GM23338 (cell line): Measurements from ENCODE around the gene APIP. TPM values are rescaled to one million over a fixed set of nuclear protein-coding genes. Genes with fewer than 3 reads are reported as not detected.
A peak's percentile ranks its signal among the peaks of the same experiment; 100 is the strongest.

Experiments
- ATAC-seq: fragments of 200-7000 bp; cut with Tn5 transposase; 3 replicates; pipeline ENCODE4 v1.9.1; 2020
- DNase-seq: peaks from one replicate; pipeline ENCODE4 v3.0.0-alpha.2; 2015; ENCODE audit warnings: low spot score
- H2AFZ ChIP-seq: fragments of 200-600 bp; sonication (generic); 2 replicates; pipeline ENCODE4 v1.8.0; 2016; ENCODE audit warnings: antibody characterized with exemption, mild to moderate bottlenecking, moderate library complexity
- H3F3A ChIP-seq: fragments of 200-600 bp; sonication (generic); replicated peaks from 2 replicates; pipeline ENCODE4 v1.8.0; 2017; ENCODE audit warnings: antibody characterized with exemption, mixed run types, low read depth
- H3K27ac ChIP-seq: fragments of 200-600 bp; sonication (generic); 2 replicates; pipeline ENCODE4 v1.6.1; 2016; ENCODE audit warnings: low read depth
- H3K27me3 ChIP-seq: fragments of 200-600 bp; sonication (generic); 2 replicates; pipeline ENCODE4 v1.8.0; 2016; ENCODE audit warnings: mild to moderate bottlenecking, mixed run types, moderate library complexity; ENCODE audit not compliant: insufficient read depth
- H3K36me3 ChIP-seq: fragments of 200-600 bp; sonication (generic); 2 replicates; pipeline ENCODE4 v1.8.0; 2016; ENCODE audit warnings: mild to moderate bottlenecking; ENCODE audit not compliant: insufficient read depth
- H3K4me1 ChIP-seq: fragments of 200-600 bp; sonication (generic); 2 replicates; pipeline ENCODE4 v1.8.0; 2016; ENCODE audit warnings: mild to moderate bottlenecking, moderate library complexity; ENCODE audit not compliant: insufficient read depth
- H3K4me2 ChIP-seq: fragments of 200-600 bp; sonication (generic); 2 replicates; pipeline ENCODE4 v1.7.1; 2017; ENCODE audit warnings: mixed run types
- H3K4me3 ChIP-seq: fragments of 200-600 bp; sonication (generic); 2 replicates; pipeline ENCODE4 v1.6.1; 2016; ENCODE audit warnings: mixed run types
- H3K79me2 ChIP-seq: fragments of 200-600 bp; sonication (generic); replicated peaks from 2 replicates; pipeline ENCODE4 v1.8.0; 2017; ENCODE audit warnings: mild to moderate bottlenecking; ENCODE audit not compliant: insufficient read depth
- H3K9me2 ChIP-seq: fragments of 200-600 bp; sonication (generic); 2 replicates; pipeline ENCODE4 v1.8.0; 2017; ENCODE audit not compliant: insufficient read depth
- H4K20me1 ChIP-seq: fragments of 200-600 bp; sonication (generic); replicated peaks from 2 replicates; pipeline ENCODE4 v1.8.0; 2017; ENCODE audit warnings: mild to moderate bottlenecking; ENCODE audit not compliant: insufficient read depth
- H3K27ac Mint-ChIP-seq: 2 replicates; pipeline ENCODE4 v1.8.0; 2020; ENCODE audit warnings: inconsistent platforms, mild to moderate bottlenecking, moderate library complexity, mixed read lengths
- H3K27me3 Mint-ChIP-seq: 3 replicates; pipeline ENCODE4 v1.8.0; 2022; ENCODE audit warnings: low read depth, mild to moderate bottlenecking, moderate library complexity, mixed read lengths, inconsistent platforms; ENCODE audit not compliant: insufficient read depth, poor library complexity
- H3K36me3 Mint-ChIP-seq: 3 replicates; pipeline ENCODE4 v1.8.0; 2021; ENCODE audit warnings: low read depth, mild to moderate bottlenecking, inconsistent platforms, moderate library complexity, mixed read lengths
- H3K4me1 Mint-ChIP-seq: 3 replicates; pipeline ENCODE4 v1.8.0; 2020; ENCODE audit warnings: mild to moderate bottlenecking, inconsistent platforms, mixed read lengths
- H3K4me3 Mint-ChIP-seq: 3 replicates; pipeline ENCODE4 v1.8.0; 2021; ENCODE audit warnings: moderate library complexity, mild to moderate bottlenecking, inconsistent platforms, mixed read lengths
- H3K9me3 Mint-ChIP-seq: 3 replicates; pipeline ENCODE4 v1.8.0; 2020; ENCODE audit warnings: moderate library complexity, mild to moderate bottlenecking, inconsistent platforms, mixed read lengths
- CREB1 ChIP-seq: fragments of 250-450 bp; sonication (Bioruptor Pico); IDR thresholded peaks from 2 replicates; pipeline ENCODE4 v1.5.0; 2020; ENCODE audit warnings: low read depth, mild to moderate bottlenecking, moderate library complexity
- EZH2 ChIP-seq: fragments of 200-600 bp; sonication (generic); IDR thresholded peaks from one replicate; pipeline ENCODE4 v1.8.0; 2017; ENCODE audit warnings: antibody characterized with exemption, mild to moderate bottlenecking, low read depth; ENCODE audit not compliant: unreplicated experiment
- EZH2phosphoT487 ChIP-seq: fragments of 200-600 bp; sonication (generic); IDR thresholded peaks from one replicate; pipeline ENCODE4 v1.8.1; 2018; ENCODE audit warnings: antibody characterized with exemption; ENCODE audit not compliant: unreplicated experiment
- JUNB ChIP-seq: IDR thresholded peaks from one replicate; pipeline ENCODE4 v1.6.1; 2016; ENCODE audit warnings: antibody characterized with exemption; ENCODE audit not compliant: unreplicated experiment
- NANOG ChIP-seq: IDR thresholded peaks from 2 replicates; pipeline ENCODE4 v1.6.1; 2016; ENCODE audit warnings: antibody characterized with exemption, borderline replicate concordance
- POLR2AphosphoS5 ChIP-seq: IDR thresholded peaks from 2 replicates; pipeline ENCODE4 v1.6.1; 2016; ENCODE audit warnings: antibody characterized with exemption, low read depth
- STAT1 ChIP-seq: IDR thresholded peaks from one replicate; pipeline ENCODE4 v1.6.1; 2016; ENCODE audit warnings: antibody characterized with exemption; ENCODE audit not compliant: unreplicated experiment
- ZNF114 ChIP-seq: fragments of 250-450 bp; sonication (Bioruptor Pico); IDR thresholded peaks from 2 replicates; pipeline ENCODE4 v1.5.0; 2020; ENCODE audit warnings: mild to moderate bottlenecking, moderate library complexity
- ZNF331 ChIP-seq: fragments of 250-450 bp; sonication (Bioruptor Pico); IDR thresholded peaks from 2 replicates; pipeline ENCODE4 v1.5.0; 2020; ENCODE audit warnings: low read depth, mild to moderate bottlenecking, moderate library complexity
- polyA plus RNA-seq: library from polyadenylated mRNA; unstranded; fragments of >200 nt; fragmentation: Nextera tagmentation; extraction: Ambion mirVana; gene quantifications from 2 replicates; pipeline ENCODE4 v1.2.1, GENCODE V29; 2016
- total RNA-seq: library from RNA; depleted of rRNA; stranded (reverse); fragments of >200 nt; shearing (Covaris generic); gene quantifications from 2 replicates; pipeline ENCODE4 v1.2.3, GENCODE V29; 2014
- TF ChIP-seq, protein P1 (sequence below): IDR thresholded peaks from 2 replicates; pipeline ENCODE4 v1.6.1; 2016; ENCODE audit warnings: antibody characterized with exemption
- TF ChIP-seq, protein P2 (sequence below), 2 experiments: fragments of 200-600 bp in 1 of 2; sonication (generic) in 1 of 2; conservative IDR thresholded peaks; 2 replicates each; pipeline versions ENCODE4 v1.5.1 to v1.6.1; 2016 to 2017; ENCODE audit warnings: antibody characterized with exemption in 2 of 2, low read depth in 2 of 2, mild to moderate bottlenecking in 2 of 2, moderate library complexity in 1 of 2
- TF ChIP-seq, protein P3 (sequence below): IDR thresholded peaks from one replicate; pipeline ENCODE4 v1.6.1; 2018; ENCODE audit warnings: antibody characterized with exemption; ENCODE audit not compliant: unreplicated experiment
- TF ChIP-seq, protein P4 (sequence below): fragments of 250-450 bp; sonication (Bioruptor Pico); IDR thresholded peaks from 2 replicates; pipeline ENCODE4 v1.5.0; 2020; ENCODE audit warnings: mild to moderate bottlenecking, moderate library complexity

APIP gene
- total and polyA plus RNA-seq, 2 experiments from 2014 or later = 35.7 to 50.3 TPM

DNA sequence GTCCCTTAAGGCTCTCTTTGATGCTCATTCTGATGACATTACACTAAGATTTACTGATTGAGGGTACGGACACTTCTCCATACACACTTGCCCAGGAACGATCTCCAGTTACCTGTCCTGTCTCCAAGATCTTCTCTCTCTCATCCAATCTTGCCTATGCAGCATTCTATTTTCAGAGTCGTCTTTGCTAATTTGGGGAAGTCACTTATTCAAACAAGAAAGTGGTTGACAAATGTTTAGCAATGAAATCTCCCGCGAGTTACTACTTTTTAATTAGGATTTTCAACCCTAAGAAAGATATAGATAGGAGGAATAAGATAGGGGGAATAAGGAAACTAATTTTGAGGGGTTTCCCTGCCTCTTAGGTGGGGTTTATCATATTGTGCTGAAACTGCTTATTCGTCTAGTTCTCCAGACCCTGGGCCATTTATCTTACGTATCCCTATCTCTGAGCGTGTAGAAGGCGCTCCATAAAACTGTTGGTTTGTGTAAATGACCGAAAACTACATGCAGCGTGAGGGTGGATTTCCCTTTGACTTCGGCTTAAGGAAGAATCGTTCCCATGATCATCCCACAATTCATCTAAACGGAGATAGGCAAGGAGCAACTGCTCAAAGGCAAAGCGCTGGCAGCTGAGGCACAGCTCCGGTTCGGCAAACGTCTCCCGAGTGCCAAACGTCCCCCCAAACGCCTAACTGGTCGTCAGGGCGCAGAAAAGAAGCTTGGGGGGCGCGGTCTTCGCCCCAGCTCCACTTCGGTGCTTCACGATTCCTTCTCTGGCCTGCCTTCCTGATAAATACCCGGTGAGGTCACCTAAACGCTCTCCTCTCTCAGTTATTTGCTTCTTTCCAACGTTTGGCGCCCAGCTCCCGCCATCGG is 804 bp downstream of the APIP start:
- peak overlapping the region; percentile 99 for H3K27ac ChIP-seq
- H2AFZ ChIP-seq = peak overlapping the region; percentile 85
- Mint-ChIP-seq H3K9me3 (no peaks in the 10 kb centered on the region; the same call in 1 of the 3 replicates), H3K27ac (peak overlapping the region; percentile 98), H3K4me1 (peaks cover 20% of the 10 kb centered on the region), H3K27me3 (peaks cover 8% of the 10 kb centered on the region), H3K4me3 (peak overlapping the region; percentile 93), H3K36me3 (peaks cover 23% of the 10 kb centered on the region)
- H3K4me1 ChIP-seq = peaks cover 10% of the 10 kb centered on the region
- peaks cover 6% of the 10 kb centered on the region for H3K9me2 ChIP-seq
- no peaks in the 10 kb centered on the region; the same call in 1 of the 2 replicates for H3K36me3 ChIP-seq
- peaks cover 19% of the 10 kb centered on the region for H4K20me1 ChIP-seq
- H3K4me3 ChIP-seq = peak overlapping the region; percentile 95
- H3F3A ChIP-seq = peaks cover 8% of the 10 kb centered on the region
- DNase-seq = no peak
- ATAC-seq = peak; percentile 12
- peak overlapping the region; percentile 99 for H3K4me2 ChIP-seq
- peaks cover 73% of the 10 kb centered on the region for H3K79me2 ChIP-seq
- TF ChIP-seq NANOG (no peak), ZNF114 (CRISPR knock-in tag) (no peak), CREB1 (no peak), ZNF331 (CRISPR knock-in tag) (no peak), POLR2AphosphoS5 (no peak), EZH2phosphoT487 (no peak), JUNB (no peak), EZH2 (no peak), STAT1 (no peak)
- TF ChIP-seq, protein P1, sequence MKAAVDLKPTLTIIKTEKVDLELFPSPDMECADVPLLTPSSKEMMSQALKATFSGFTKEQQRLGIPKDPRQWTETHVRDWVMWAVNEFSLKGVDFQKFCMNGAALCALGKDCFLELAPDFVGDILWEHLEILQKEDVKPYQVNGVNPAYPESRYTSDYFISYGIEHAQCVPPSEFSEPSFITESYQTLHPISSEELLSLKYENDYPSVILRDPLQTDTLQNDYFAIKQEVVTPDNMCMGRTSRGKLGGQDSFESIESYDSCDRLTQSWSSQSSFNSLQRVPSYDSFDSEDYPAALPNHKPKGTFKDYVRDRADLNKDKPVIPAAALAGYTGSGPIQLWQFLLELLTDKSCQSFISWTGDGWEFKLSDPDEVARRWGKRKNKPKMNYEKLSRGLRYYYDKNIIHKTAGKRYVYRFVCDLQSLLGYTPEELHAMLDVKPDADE = no peak
- TF ChIP-seq, protein P2, sequence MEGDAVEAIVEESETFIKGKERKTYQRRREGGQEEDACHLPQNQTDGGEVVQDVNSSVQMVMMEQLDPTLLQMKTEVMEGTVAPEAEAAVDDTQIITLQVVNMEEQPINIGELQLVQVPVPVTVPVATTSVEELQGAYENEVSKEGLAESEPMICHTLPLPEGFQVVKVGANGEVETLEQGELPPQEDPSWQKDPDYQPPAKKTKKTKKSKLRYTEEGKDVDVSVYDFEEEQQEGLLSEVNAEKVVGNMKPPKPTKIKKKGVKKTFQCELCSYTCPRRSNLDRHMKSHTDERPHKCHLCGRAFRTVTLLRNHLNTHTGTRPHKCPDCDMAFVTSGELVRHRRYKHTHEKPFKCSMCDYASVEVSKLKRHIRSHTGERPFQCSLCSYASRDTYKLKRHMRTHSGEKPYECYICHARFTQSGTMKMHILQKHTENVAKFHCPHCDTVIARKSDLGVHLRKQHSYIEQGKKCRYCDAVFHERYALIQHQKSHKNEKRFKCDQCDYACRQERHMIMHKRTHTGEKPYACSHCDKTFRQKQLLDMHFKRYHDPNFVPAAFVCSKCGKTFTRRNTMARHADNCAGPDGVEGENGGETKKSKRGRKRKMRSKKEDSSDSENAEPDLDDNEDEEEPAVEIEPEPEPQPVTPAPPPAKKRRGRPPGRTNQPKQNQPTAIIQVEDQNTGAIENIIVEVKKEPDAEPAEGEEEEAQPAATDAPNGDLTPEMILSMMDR (conservative IDR thresholded peaks at IDR 0.05; ENCODE audit: low read depth in 2 of 2) = no peak
- TF ChIP-seq, protein P3, sequence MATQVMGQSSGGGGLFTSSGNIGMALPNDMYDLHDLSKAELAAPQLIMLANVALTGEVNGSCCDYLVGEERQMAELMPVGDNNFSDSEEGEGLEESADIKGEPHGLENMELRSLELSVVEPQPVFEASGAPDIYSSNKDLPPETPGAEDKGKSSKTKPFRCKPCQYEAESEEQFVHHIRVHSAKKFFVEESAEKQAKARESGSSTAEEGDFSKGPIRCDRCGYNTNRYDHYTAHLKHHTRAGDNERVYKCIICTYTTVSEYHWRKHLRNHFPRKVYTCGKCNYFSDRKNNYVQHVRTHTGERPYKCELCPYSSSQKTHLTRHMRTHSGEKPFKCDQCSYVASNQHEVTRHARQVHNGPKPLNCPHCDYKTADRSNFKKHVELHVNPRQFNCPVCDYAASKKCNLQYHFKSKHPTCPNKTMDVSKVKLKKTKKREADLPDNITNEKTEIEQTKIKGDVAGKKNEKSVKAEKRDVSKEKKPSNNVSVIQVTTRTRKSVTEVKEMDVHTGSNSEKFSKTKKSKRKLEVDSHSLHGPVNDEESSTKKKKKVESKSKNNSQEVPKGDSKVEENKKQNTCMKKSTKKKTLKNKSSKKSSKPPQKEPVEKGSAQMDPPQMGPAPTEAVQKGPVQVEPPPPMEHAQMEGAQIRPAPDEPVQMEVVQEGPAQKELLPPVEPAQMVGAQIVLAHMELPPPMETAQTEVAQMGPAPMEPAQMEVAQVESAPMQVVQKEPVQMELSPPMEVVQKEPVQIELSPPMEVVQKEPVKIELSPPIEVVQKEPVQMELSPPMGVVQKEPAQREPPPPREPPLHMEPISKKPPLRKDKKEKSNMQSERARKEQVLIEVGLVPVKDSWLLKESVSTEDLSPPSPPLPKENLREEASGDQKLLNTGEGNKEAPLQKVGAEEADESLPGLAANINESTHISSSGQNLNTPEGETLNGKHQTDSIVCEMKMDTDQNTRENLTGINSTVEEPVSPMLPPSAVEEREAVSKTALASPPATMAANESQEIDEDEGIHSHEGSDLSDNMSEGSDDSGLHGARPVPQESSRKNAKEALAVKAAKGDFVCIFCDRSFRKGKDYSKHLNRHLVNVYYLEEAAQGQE = no peak
- TF ChIP-seq, protein P4, sequence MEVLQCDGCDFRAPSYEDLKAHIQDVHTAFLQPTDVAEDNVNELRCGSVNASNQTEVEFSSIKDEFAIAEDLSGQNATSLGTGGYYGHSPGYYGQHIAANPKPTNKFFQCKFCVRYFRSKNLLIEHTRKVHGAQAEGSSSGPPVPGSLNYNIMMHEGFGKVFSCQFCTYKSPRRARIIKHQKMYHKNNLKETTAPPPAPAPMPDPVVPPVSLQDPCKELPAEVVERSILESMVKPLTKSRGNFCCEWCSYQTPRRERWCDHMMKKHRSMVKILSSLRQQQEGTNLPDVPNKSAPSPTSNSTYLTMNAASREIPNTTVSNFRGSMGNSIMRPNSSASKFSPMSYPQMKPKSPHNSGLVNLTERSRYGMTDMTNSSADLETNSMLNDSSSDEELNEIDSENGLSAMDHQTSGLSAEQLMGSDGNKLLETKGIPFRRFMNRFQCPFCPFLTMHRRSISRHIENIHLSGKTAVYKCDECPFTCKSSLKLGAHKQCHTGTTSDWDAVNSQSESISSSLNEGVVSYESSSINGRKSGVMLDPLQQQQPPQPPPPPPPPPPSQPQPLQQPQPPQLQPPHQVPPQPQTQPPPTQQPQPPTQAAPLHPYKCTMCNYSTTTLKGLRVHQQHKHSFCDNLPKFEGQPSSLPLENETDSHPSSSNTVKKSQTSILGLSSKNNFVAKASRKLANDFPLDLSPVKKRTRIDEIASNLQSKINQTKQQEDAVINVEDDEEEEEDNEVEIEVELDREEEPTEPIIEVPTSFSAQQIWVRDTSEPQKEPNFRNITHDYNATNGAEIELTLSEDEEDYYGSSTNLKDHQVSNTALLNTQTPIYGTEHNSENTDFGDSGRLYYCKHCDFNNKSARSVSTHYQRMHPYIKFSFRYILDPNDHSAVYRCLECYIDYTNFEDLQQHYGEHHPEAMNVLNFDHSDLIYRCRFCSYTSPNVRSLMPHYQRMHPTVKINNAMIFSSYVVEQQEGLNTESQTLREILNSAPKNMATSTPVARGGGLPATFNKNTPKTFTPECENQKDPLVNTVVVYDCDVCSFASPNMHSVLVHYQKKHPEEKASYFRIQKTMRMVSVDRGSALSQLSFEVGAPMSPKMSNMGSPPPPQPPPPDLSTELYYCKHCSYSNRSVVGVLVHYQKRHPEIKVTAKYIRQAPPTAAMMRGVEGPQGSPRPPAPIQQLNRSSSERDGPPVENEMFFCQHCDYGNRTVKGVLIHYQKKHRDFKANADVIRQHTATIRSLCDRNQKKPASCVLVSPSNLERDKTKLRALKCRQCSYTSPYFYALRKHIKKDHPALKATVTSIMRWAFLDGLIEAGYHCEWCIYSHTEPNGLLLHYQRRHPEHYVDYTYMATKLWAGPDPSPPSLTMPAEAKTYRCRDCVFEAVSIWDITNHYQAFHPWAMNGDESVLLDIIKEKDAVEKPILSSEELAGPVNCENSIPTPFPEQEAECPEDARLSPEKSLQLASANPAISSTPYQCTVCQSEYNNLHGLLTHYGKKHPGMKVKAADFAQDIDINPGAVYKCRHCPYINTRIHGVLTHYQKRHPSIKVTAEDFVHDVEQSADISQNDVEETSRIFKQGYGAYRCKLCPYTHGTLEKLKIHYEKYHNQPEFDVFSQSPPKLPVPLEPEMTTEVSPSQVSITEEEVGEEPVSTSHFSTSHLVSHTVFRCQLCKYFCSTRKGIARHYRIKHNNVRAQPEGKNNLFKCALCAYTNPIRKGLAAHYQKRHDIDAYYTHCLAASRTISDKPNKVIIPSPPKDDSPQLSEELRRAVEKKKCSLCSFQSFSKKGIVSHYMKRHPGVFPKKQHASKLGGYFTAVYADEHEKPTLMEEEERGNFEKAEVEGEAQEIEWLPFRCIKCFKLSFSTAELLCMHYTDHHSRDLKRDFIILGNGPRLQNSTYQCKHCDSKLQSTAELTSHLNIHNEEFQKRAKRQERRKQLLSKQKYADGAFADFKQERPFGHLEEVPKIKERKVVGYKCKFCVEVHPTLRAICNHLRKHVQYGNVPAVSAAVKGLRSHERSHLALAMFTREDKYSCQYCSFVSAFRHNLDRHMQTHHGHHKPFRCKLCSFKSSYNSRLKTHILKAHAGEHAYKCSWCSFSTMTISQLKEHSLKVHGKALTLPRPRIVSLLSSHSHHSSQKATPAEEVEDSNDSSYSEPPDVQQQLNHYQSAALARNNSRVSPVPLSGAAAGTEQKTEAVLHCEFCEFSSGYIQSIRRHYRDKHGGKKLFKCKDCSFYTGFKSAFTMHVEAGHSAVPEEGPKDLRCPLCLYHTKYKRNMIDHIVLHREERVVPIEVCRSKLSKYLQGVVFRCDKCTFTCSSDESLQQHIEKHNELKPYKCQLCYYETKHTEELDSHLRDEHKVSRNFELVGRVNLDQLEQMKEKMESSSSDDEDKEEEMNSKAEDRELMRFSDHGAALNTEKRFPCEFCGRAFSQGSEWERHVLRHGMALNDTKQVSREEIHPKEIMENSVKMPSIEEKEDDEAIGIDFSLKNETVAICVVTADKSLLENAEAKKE (CRISPR knock-in tag) = no peak
- no peaks in the 10 kb centered on the region for H3K27me3 ChIP-seq
